Measurements from ENCODE around the gene TRPM6.

The TRPM6 gene

GRCh38 chr9:74771672-74772071 lies 116.0 kb downstream of the TRPM6 start:
- no peak for DNase-seq (ENCODE audit: low read depth in 2 of 2)

- no peak for DNase-seq (ENCODE audit: low read depth in 2 of 2)
These were observed 116.5 kb downstream of the TRPM6 start for GRCh38 chr9:74771262-74771585.

DNA sequence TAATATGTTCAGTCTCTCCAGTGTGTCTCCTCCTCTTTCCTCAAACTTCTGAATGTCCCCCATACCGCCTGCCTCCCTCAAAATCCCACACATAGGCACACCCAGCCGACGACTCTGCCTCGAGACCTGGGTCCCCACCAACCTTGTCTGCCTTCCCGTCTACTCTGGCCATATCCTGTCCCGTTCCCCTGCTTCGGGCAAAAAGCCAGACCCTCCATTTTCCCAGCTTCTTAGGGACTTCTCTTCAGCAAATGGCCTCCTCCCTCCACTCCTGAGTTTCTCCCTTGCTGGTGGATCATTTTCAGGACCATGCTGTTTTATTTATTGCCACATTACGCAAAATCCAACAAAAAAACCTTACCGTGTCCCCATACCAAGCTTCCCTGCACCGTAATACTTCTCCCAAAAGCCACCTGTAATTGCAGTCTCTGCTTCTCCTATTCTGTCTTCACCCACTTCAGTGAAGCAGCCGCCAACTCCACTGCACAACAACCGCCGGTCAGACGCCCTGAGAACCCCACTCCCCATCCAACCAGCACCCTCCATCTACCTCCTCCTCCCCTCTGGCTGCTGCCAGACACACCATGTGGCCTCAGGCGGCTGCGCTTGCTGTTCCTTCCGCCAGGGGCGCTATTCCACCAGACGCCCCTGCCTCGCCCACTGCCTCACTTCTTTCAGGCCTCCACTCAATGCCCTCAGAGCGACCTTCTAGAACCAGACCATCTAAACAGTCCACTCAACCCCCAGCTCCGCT lies 117.0 kb downstream of the TRPM6 start:
- peak in 1 of 2 donors; percentile 11 for DNase-seq (ENCODE audit: low read depth in 2 of 2)

GRCh38 chr9:74765481-74765971 lies 122.2 kb downstream of the TRPM6 start:
- no peak for DNase-seq (ENCODE audit: low read depth in 2 of 2)

DNA sequence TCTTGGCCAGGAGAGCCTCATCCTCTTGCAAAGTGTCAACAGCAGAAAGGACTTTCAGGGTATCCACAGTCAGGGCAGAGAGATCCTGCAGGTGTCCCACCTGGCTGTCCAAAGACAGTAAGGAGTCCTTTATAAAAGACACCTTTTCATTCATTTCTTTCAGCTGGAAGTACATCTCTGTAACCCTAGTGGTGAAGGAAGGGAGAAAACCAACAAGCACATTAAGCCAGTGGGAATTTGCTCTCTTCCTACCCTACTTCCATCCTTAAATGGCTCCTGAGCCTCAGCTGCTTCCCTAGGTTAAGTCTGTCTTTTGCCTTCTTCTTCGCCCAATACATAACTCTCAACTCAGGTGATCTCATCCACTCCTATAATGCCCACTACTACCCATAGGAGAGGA lies 124.8 kb downstream of the TRPM6 start:
- no peak for DNase-seq (ENCODE audit: low read depth in 2 of 2)

DNA sequence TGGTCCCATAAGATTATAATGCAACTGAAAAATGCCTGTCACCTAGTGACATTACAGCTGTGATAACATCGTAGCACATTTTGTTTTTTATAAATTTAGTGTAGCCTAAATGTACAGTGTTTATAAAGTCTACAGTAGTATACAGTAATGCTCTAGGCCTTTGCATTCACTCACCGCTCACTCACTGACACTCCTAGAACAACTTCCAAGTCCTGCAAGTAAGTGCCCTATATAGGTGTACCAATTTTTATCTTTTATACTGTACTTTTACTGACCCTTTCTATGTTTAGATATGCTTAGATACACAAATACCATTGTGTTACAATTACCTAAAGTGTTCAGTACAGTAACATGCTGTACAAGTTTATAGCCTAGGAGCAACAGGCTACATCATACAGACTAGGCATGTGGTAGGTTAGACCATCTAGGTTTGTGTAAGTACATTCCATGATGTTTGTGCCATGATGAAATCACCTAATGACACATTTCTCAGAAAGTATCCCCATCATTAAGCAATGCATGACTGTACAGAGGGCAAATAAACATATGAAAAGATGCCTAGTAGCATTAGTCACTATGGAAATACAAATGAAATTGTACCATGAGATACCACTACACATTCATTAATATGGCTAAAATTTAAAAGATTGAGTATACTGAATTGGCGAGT lies 127.6 kb downstream of the TRPM6 start:
- no peak for DNase-seq (ENCODE audit: low read depth in 2 of 2)

DNA sequence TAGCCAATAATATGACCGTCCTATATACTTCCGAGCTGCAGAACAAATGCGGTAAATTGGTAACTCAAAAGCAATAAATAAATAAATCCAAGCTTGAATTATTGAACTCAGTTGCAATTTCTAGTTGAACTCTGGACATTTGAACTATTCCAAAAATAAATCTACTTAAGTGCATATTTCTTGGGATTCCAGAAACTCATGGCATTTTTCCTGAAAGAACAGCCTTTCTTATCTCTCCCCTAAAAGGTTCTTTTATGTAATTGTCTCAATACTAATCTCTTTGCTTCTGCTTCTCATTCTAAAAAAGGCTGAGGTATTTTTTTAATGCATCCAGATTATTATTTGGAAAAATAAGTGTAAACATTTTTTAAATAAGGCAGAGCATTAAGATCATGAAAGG lies 131.7 kb downstream of the TRPM6 start:
- no peak for DNase-seq (ENCODE audit: low read depth in 2 of 2)

DNA sequence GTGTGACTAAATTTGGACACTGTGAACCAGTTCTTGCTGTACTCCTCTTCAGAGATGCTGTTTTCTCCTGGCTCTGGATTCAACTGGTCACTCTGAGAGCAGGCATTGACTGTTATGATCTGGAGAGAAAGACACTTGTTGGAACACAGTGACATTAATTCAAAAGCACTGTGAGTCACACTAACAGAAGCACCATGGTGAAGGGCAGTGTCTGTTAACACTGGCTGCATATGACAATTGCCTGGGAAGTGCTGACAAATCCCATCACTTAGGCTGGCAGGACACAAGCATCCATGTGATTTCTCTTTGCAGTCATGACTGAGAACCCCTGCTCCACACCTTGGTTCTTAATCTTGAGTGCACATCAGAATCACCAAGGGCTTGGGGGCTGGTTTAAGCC lies 132.4 kb downstream of the TRPM6 start:
- DNase-seq (ENCODE audit: low read depth in 2 of 2) = no peak

DNA sequence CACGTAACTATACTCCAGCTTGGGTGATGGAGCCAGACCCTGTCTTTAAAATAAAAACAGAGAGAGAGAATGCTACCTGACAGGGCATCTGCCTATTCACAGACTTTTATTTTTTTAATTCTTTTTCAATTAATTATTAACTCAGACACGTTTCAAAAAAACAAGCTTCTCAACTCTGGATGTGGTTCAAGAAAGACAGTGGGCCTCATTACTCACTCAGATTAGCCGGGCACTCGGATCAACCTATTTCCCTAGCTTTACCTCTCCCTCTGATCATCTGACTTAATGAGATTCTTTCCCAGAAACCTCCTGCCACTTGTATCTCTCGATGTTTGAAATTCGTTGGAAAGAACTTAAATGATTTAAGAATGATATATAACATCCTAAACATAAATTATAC lies 134.1 kb downstream of the TRPM6 start:
- DNase-seq (ENCODE audit: low read depth in 2 of 2) = no peak

GRCh38 chr9:74748966-74749365 lies 138.8 kb downstream of the TRPM6 start:
- DNase-seq (ENCODE audit: low read depth in 2 of 2) = no peak

DNA sequence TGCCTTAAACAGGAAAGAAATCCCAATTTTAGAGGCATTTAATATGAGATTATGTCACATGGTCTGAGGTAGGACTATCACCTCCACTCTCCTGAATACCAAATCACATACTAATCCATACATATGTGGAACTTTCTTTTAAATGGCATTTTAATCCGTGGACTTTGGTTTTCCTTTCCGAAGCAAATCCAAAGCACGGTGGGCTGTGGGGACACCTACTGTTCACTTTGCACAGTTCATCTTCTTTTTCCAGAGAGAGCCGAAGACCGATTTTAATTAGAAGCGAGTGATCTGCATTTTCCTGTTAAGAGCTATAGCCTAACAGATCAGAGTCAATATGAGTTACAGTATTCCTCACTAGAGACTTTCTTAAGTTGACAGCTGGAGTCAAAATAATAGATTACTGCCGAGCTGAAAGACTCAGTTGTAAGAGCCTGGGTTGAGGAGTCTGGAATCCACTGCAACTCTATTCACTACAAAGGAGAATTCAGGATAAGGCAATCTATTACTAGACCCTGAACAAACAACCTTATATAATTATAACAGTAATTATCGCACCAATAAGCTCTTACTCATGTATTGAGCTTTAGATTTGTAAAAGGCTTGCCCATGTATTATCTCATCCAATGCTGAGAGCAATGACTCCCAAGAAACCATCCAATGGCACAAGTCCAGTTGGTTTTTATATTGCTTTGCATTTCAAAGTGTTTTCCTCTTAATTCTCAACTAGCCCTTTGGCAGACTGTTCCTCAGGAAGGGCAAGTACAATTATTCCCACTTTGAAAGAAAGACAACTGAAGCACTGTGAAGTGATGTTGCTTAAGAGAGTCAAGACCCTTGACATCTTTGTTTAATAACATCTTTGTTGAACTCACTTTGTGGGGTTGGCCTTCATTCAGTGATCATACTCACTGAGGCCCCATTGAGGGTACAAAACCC lies 144.7 kb downstream of the TRPM6 start:
- DNase-seq (ENCODE audit: low read depth in 2 of 2) = no peak

- no peak for DNase-seq (ENCODE audit: low read depth in 2 of 2)
These were observed 145.4 kb downstream of the TRPM6 start for GRCh38 chr9:74742191-74742790.

- no peak for DNase-seq (ENCODE audit: low read depth in 2 of 2)
These were observed 151.1 kb downstream of the TRPM6 start for GRCh38 chr9:74736646-74737045.

- no peak for DNase-seq (ENCODE audit: low read depth in 2 of 2)
These were observed 152.0 kb downstream of the TRPM6 start for GRCh38 chr9:74735761-74736160.

GRCh38 chr9:74729136-74729695 lies 158.5 kb downstream of the TRPM6 start:
- no peak for DNase-seq (ENCODE audit: low read depth in 2 of 2)

DNA sequence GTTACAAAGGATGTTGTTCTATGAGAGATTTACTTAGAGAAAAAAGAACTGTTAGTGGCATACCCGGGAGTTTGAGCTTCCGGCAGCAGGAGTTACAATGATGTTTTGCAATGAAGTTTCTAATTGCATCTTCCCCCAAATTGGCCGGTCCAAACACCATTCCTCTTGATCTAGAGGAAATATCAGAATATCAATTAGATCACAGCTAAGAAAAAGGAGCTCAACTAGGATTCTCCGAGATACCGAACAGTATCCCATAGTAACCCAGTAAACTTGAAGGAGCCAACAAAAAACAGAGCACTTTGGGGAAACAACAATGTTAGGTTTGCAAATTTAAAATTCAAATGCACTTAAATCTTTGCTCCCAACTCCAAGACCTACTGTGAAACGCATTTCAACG lies 159.5 kb downstream of the TRPM6 start:
- DNase-seq (ENCODE audit: low read depth in 2 of 2) = no peak

DNA sequence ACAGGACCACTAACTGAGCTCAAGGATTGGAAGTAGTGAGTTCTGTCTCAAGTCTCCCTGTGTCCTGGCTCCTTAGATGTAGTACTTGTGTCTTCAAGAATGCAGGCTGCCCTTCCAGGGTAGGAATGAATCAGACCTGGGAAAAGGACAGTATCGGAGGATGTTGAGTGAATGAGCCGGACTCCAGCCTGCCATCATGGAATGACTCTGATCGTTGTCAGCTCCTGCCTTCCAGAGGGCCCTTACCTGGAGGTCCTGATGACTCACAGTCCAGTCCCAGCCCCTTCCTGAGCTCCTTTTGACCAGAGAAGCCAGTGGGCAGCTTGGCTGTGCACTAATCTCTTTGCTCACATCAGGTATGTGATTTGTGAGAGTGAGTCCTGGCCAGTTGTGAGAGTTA lies 161.1 kb downstream of the TRPM6 start:
- DNase-seq (ENCODE audit: low read depth in 2 of 2) = no peak

DNA sequence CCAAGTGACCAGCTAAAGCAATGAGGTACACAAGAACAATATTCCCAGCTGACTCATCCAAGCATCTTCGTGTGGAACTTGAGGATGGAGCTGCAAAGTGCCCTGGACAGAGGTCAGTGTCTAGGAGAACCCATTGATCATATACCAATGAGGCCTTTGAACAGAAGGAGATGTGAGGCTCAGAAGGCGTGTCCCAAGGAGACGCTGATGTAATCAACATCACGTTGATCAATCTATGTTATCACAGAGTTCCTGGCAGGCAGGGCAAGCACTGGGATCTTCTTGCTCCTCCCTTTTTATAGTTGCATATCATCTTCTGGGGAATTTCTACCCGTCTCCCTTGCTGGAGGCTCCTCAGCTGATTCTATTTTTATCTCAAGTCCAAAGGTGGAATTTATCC lies 163.4 kb downstream of the TRPM6 start:
- DNase-seq (ENCODE audit: low read depth in 2 of 2) = no peak

GRCh38 chr9:74721696-74722660 lies 165.7 kb downstream of the TRPM6 start:
- no peak for DNase-seq (ENCODE audit: low read depth in 2 of 2)

- DNase-seq (ENCODE audit: low read depth in 2 of 2) = no peak
These were observed 168.4 kb downstream of the TRPM6 start for GRCh38 chr9:74719306-74719705.

DNA sequence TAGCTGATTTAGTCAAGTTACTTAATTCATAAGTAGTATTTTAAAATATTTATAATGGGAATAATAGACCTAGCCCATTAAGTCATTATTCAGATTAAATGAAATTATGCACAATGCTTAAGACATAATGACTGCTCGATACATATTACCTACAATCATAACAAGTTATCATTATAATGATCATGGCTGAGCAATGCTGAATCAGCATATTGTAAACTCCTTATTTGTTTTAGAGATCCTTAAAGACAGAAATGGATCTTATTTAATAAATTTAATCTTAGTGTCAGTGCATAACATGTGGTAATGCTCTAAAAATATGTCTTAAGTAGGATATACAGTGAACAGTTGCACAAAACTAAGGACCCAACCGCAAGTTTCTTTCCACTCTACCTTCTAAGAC lies 169.0 kb downstream of the TRPM6 start:
- DNase-seq (ENCODE audit: low read depth in 2 of 2) = no peak
